ENCODE results near the gene OMD. TPM values are rescaled to one million over a fixed set of nuclear protein-coding genes. Genes with fewer than 3 reads are reported as not detected.

The OMD gene
- polyA plus RNA-seq, 1 donor from 2014 or later = not detected

- H3F3A ChIP-seq (ENCODE audit: insufficient read depth, low read length, poor library complexity, severe bottlenecking) = no peaks in the 10 kb centered on the region
- H3K36me3 ChIP-seq (ENCODE audit: insufficient read depth, low read length) = no peaks in the 10 kb centered on the region
- H3K4me2 ChIP-seq (ENCODE audit: low read length) = no peak overlapping the region
- H3K4me3 ChIP-seq (ENCODE audit: low read length) = no peak overlapping the region
- no peaks in the 10 kb centered on the region for H3K79me2 ChIP-seq (replicated peaks; ENCODE audit: insufficient read depth, low read length)
- H4K20me1 ChIP-seq (ENCODE audit: insufficient read depth) = no peaks in the 10 kb centered on the region
- no peaks in the 10 kb centered on the region for H3K9me2 ChIP-seq (ENCODE audit: insufficient read depth, low read length)
- no peak overlapping the region for H2AFZ ChIP-seq (ENCODE audit: low read depth, low read length)
- H3K9me3 ChIP-seq (ENCODE audit: low read length) = no peaks in the 10 kb centered on the region
- no peak for TF ChIP-seq TAF1 (IDR thresholded peaks at IDR 0.05; ENCODE audit: low read depth)
- TF ChIP-seq REST (IDR thresholded peaks at IDR 0.05; ENCODE audit: borderline replicate concordance) = no peak
- TF ChIP-seq RAD21 (conservative IDR thresholded peaks at IDR 0.05) = no peak
- TF ChIP-seq EZH2 (IDR thresholded peaks at IDR 0.05; ENCODE audit: borderline replicate concordance, insufficient read depth, low read length, poor library complexity, severe bottlenecking) = no peak
- TF ChIP-seq EP300 (conservative IDR thresholded peaks at IDR 0.05; ENCODE audit: poor library complexity, severe bottlenecking) = no peak
- TF ChIP-seq CTCF (IDR thresholded peaks at IDR 0.05; ENCODE audit: poor library complexity, severe bottlenecking) = no peak
- TF ChIP-seq POLR2AphosphoS5 (IDR thresholded peaks at IDR 0.05) = no peak
- TF ChIP-seq SMC3 (conservative IDR thresholded peaks at IDR 0.05; ENCODE audit: poor library complexity) = no peak
- TF ChIP-seq MXI1 (conservative IDR thresholded peaks at IDR 0.05; ENCODE audit: poor library complexity, severe bottlenecking) = no peak
- H3K27ac ChIP-seq (ENCODE audit: low read length) = no peak overlapping the region
- H3K9ac ChIP-seq (ENCODE audit: low read length) = no peak overlapping the region
- no peaks in the 10 kb centered on the region for H3K27me3 ChIP-seq (ENCODE audit: insufficient read depth, low read depth, low read length)
Observed at GRCh38 chr9:92369075-92369474, 55.2 kb downstream of the OMD start.

Other genes starting within 250 kb of the OMD start
- 58.1 and 64.4 TPM in 2 replicates for gene IARS1, start 130.8 kb downstream of the OMD start, polyA plus RNA-seq
- 12.6 and 25.3 TPM in 2 replicates for gene NOL8, start 99.1 kb downstream of the OMD start, polyA plus RNA-seq
- 2.8 and 5.0 TPM in 2 replicates for gene CENPP, start 98.5 kb downstream of the OMD start, polyA plus RNA-seq
- 0.12 TPM in 1 of 2 replicates, not detected in the other for gene OGN, start 19.9 kb downstream of the OMD start, polyA plus RNA-seq
- gene ASPN, start 58.0 kb upstream of the OMD start, polyA plus RNA-seq = 0.35 and 0.80 TPM in 2 replicates
- gene ECM2, start 111.5 kb upstream of the OMD start, polyA plus RNA-seq = 0.30 TPM in 1 of 2 replicates, not detected in the other
- 34.3 and 36.0 TPM in 2 replicates for gene IPPK, start 245.7 kb upstream of the OMD start, polyA plus RNA-seq